ENCODE results near the gene VPS35. TPM values are rescaled to one million over a fixed set of nuclear protein-coding genes. Genes with fewer than 3 reads are reported as not detected.

VPS35 gene
- total RNA-seq, 1 donor from 2014 or later: 103 TPM

DNA sequence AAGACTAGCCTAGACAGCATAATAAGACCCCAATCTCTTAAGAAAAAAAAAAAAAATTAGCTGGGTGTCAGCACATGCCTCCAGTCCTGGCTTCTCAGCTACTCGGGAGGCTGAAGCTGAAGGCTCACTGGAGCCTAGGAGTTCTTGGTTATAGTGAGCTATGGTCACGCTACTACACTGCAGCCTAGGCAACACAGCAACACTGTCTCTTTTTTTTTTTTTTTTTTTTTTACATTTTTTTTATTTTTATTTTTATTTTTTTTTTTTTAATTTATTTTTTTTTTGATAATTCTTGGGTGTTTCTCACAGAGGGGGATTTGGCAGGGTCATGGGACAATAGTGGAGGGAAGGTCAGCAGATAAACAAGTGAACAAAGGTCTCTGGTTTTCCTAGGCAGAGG, 4.6 kb upstream of the VPS35 start:
- TF ChIP-seq, protein P1, sequence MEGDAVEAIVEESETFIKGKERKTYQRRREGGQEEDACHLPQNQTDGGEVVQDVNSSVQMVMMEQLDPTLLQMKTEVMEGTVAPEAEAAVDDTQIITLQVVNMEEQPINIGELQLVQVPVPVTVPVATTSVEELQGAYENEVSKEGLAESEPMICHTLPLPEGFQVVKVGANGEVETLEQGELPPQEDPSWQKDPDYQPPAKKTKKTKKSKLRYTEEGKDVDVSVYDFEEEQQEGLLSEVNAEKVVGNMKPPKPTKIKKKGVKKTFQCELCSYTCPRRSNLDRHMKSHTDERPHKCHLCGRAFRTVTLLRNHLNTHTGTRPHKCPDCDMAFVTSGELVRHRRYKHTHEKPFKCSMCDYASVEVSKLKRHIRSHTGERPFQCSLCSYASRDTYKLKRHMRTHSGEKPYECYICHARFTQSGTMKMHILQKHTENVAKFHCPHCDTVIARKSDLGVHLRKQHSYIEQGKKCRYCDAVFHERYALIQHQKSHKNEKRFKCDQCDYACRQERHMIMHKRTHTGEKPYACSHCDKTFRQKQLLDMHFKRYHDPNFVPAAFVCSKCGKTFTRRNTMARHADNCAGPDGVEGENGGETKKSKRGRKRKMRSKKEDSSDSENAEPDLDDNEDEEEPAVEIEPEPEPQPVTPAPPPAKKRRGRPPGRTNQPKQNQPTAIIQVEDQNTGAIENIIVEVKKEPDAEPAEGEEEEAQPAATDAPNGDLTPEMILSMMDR (IDR thresholded peaks at IDR 0.05): no peak
- Mint-ChIP-seq H3K4me3 (ENCODE audit: unreplicated experiment) (no peak overlapping the region), H3K27ac (ENCODE audit: unreplicated experiment) (no peak overlapping the region), H3K27me3 (ENCODE audit: unreplicated experiment) (no peaks in the 10 kb centered on the region), H3K4me1 (ENCODE audit: unreplicated experiment) (no peaks in the 10 kb centered on the region), H3K36me3 (ENCODE audit: unreplicated experiment) (peaks cover 6% of the 10 kb centered on the region), H3K9me3 (ENCODE audit: unreplicated experiment) (no peaks in the 10 kb centered on the region)
- DNase-seq (ENCODE audit: extremely low spot score, unreplicated experiment): no peak

DNA sequence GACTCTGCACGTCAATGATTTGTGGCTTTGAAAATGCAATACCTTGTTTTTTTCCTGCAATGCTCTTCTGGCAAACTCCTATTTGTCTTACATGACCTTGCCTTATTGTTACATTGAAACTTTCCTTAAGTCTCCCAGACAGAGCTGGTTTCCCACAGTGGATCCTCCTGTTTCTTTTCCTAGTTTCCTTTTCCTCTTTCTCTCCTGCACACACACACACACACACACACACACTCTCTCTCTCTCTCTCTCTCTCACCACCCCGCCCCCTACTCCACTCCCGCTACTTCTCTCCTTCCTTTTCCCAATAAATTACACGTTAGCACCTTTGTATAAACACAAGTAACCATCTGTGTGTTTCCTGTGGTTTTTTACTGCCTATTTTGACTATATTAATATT, 2.7 kb upstream of the VPS35 start:
- H3K36me3 Mint-ChIP-seq (ENCODE audit: unreplicated experiment): peaks cover 4% of the 10 kb centered on the region
- no peaks in the 10 kb centered on the region for H3K9me3 Mint-ChIP-seq (ENCODE audit: unreplicated experiment)
- H3K27ac Mint-ChIP-seq (ENCODE audit: unreplicated experiment): no peak overlapping the region
- H3K4me3 Mint-ChIP-seq (ENCODE audit: unreplicated experiment): no peak overlapping the region
- TF ChIP-seq, protein P1 (IDR thresholded peaks at IDR 0.05): no peak
- H3K27me3 Mint-ChIP-seq (ENCODE audit: unreplicated experiment): no peaks in the 10 kb centered on the region
- peaks cover 15% of the 10 kb centered on the region for H3K4me1 Mint-ChIP-seq (ENCODE audit: unreplicated experiment)
- no peak for DNase-seq (ENCODE audit: extremely low spot score, unreplicated experiment)

DNA sequence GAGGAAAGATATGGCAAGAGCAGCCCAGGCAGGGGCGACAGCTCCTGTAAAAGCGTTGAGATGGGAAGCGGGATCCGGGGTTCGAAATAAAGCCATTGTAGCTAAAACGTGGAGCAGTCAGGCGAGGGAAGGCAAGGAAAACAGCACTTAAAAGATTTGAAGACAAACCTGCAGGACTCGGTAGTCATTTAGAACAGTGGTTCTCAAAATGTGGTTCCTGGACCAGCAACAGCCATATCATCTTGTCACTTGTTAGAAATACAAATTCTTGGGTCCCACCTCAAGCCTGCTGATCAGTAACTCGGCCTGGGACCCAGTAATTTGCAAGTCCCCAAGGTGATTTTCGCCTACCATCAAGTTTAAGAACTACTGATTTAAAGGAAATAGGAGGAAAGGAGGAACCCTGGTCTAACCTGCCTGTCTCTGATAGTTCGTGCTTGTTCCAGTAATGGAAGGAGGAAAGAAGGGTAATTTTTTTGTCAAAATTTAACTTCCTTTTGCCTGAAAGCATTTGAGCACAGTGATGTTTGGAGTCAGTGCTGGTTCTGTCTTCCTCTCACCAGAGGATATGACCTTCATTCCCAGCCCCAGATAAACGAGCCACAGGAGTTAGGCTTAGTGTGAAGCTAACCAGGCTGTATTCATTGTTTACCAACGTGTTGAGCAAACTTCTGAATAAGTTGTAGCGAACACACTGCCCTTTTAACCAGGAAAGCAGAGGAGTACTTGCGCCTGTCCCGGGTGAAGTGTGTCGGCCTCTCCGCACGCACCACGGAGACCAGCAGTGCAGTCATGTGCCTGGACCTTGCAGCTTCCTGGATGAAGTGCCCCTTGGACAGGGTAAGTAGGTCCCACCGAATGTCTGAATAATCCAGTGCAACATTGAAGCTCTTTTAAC, 1.6 kb upstream of the VPS35 start:
- TF ChIP-seq, protein P1 (IDR thresholded peaks at IDR 0.05): no peak
- Mint-ChIP-seq H3K27ac (ENCODE audit: unreplicated experiment) (no peak overlapping the region), H3K27me3 (ENCODE audit: unreplicated experiment) (no peaks in the 10 kb centered on the region), H3K4me3 (ENCODE audit: unreplicated experiment) (no peak overlapping the region), H3K9me3 (ENCODE audit: unreplicated experiment) (no peaks in the 10 kb centered on the region), H3K36me3 (ENCODE audit: unreplicated experiment) (no peaks in the 10 kb centered on the region), H3K4me1 (ENCODE audit: unreplicated experiment) (peaks cover 22% of the 10 kb centered on the region)
- DNase-seq (ENCODE audit: extremely low spot score, unreplicated experiment): no peak

DNA sequence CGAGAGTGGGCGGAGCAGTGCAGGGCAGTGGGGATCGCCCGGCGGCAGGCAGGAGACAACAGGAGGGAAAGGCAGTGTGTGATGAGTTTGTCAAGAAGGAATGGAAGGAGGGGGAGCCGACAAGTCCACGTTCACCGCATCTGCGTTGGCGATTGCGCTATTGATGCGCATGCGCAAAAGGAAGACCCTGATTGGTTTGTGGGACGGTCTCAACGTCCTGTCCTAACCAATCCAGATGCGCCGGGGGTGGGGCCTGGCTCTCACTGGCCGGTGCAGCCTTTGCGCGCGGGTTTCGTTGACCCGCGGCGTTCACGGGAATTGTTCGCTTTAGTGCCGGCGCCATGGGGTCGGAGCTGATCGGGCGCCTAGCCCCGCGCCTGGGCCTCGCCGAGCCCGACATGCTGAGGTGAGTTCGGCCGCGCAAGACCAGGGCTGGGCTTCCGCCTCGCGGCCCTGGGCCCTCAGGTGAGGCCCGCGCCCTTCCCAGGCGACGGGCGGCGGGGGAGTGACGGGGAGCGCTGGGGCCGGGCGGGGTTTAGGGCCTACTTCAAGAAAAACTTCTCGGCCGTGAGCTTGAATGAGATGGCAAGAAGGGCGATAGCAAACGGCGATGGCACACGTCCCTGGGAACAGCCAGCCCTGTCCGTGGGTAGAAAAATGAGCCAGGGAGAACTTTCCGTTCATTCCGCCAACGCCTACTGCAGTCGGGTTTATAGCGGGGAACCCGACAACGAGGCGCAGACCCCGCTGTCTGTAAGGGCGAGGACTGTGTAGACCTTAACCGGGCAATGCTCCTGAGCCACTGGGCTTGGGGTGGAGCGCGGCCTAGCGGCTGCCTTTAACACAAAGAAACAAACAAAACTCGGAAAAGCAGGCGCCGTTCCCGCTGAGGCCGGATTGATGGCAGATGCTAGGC, 645 bp upstream of the VPS35 start, which contains the start of gene ORC6:
ORC6 (plus strand) TSS at position 295 of the 916 bp plus-strand sequence; CDS start at position 342, 47 bp downstream.
- DNase-seq (ENCODE audit: extremely low spot score, unreplicated experiment): peak; percentile 99
- Mint-ChIP-seq H3K27ac (ENCODE audit: unreplicated experiment) (no peak within 1 kb of the TSS), H3K36me3 (ENCODE audit: unreplicated experiment) (no peaks in the 10 kb centered on the region), H3K4me3 (ENCODE audit: unreplicated experiment) (no peak within 1 kb of the TSS), H3K4me1 (ENCODE audit: unreplicated experiment) (peaks cover 24% of the 10 kb centered on the region), H3K27me3 (ENCODE audit: unreplicated experiment) (no peaks in the 10 kb centered on the region), H3K9me3 (ENCODE audit: unreplicated experiment) (no peaks in the 10 kb centered on the region)
- TF ChIP-seq, protein P1 (IDR thresholded peaks at IDR 0.05): peak; percentile 65

Data from osteocyte (in vitro differentiated cells).